Omental fat pad (tissue), 4 donors: ENCODE data around the gene FSTL5. TPM values are rescaled to one million over a fixed set of nuclear protein-coding genes. Genes with fewer than 3 reads are reported as not detected.

ENCODE experiments used
- ATAC-seq: fragments of 150-250 bp; one replicate; pipeline ENCODE4 v1.9.1; 2016; ENCODE audit warnings: mild to moderate bottlenecking, moderate library complexity; ENCODE audit not compliant: low FRiP score
- DNase-seq: peaks from one replicate; pipeline ENCODE4 v3.0.0-alpha.2; 2019; ENCODE audit warnings: low spot score
- total RNA-seq, 4 donors: library from RNA; depleted of rRNA; stranded (reverse); fragments of >200 nt; gene quantifications; one replicate each; pipeline ENCODE4 v1.1.0, GENCODE V29; 2016
- TF ChIP-seq, protein P1 (sequence below), 3 donors: fragments of 450-650 bp; IDR thresholded peaks; one replicate each; pipeline ENCODE4 v1.5.1; 2016 to 2017; ENCODE audit warnings: antibody characterized with exemption in 3 of 3, mild to moderate bottlenecking in 3 of 3, moderate library complexity in 2 of 3

The FSTL5 gene
- total RNA-seq, 4 donors from 2014 or later = not detected

GRCh38 chr4:161894493-161895167 is 269.2 kb downstream of the FSTL5 start:
- DNase-seq = no peak
- no peak for ATAC-seq
- TF ChIP-seq, protein P1, sequence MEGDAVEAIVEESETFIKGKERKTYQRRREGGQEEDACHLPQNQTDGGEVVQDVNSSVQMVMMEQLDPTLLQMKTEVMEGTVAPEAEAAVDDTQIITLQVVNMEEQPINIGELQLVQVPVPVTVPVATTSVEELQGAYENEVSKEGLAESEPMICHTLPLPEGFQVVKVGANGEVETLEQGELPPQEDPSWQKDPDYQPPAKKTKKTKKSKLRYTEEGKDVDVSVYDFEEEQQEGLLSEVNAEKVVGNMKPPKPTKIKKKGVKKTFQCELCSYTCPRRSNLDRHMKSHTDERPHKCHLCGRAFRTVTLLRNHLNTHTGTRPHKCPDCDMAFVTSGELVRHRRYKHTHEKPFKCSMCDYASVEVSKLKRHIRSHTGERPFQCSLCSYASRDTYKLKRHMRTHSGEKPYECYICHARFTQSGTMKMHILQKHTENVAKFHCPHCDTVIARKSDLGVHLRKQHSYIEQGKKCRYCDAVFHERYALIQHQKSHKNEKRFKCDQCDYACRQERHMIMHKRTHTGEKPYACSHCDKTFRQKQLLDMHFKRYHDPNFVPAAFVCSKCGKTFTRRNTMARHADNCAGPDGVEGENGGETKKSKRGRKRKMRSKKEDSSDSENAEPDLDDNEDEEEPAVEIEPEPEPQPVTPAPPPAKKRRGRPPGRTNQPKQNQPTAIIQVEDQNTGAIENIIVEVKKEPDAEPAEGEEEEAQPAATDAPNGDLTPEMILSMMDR (IDR thresholded peaks at IDR 0.05) = no peak

DNA sequence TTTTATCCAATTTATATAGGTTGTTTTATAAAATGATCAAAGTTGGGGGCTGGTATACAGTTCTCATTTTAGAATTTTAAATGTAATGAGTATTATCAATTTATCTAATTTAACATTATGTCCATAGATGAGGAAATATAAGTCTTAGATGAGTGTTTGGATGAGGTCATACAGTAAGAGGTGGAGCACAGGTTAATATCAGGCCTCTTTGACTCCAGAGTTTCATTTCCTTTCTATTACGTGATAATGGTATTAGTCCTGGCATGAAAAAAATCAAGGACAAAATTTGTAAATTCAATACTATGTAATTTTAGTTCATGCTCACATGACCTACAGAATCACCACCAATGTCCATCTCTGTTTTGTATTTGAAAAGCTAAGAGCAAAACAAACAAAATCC is 269.8 kb downstream of the FSTL5 start:
- ATAC-seq (no peak), DNase-seq (no peak)
- TF ChIP-seq, protein P1 (IDR thresholded peaks at IDR 0.05) = no peak

- no peak for ATAC-seq
- no peak for DNase-seq
- TF ChIP-seq, protein P1 (IDR thresholded peaks at IDR 0.05) = no peak
These were observed 270.2 kb downstream of the FSTL5 start for GRCh38 chr4:161893566-161893965.

DNA sequence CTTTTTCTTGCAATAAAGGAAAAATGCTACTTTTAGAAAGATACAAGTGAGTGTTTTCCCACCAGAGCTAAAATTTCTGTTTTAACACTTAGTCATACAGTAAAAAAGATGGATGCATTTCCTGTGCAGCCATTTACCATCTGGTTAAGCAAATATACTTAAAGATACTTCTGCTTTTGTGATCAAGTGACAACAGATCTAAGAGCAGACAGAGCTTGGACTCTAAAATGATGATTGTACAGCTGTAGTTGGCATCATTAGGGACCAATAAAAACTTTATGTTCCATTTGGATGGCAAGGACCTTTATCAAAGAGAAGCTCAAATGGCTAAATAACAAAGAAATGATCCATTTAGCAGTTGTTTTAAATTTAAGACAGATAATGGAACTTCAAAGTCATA is 270.8 kb downstream of the FSTL5 start:
- TF ChIP-seq, protein P1 (IDR thresholded peaks at IDR 0.05) = no peak
- ATAC-seq (no peak), DNase-seq (no peak)

DNA sequence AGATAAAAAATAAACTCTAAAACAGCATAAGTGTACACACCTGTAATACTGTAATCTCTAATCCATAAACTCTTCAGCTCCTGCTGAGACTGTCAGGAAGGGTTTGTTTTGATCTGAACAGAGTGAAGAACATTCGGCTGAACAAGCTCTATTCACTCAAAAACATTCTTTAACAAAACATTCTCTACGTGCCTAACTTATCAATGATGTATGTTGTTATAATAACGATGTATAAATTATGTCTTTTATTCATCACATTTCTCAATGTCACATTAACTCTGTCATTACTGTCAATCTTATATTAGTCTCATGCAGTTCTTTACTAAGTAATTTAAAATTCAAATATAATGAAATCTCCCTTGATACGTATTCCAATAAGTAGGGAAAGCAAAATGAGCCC is 280.6 kb downstream of the FSTL5 start:
- DNase-seq = no peak
- TF ChIP-seq, protein P1 (IDR thresholded peaks at IDR 0.05) = no peak
- no peak for ATAC-seq

GRCh38 chr4:161881370-161881769 is 282.4 kb downstream of the FSTL5 start:
- no peak for ATAC-seq

DNA sequence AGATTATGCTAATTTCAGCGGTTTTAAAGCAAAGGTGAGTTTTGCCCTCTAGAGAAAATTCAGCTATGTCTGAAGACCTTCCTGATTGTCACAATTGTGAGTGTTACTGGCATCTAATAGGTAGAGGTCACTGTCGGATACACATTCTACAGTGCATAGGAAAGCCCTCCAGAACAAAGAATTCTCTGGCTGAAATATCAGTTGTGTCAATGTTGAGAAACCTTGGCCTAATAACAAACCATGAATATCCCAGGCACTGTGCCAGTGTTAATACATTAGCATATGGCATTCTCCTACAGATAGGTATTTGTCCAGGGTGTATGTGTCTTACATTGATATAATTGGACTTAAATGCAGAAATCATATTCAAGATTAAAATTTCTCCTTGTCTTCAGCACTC is 294.3 kb downstream of the FSTL5 start:
- no peak for ATAC-seq
- no peak for DNase-seq
- TF ChIP-seq, protein P1 (IDR thresholded peaks at IDR 0.05) = no peak

More at GRCh38 chr4:161881370-161881769, 282.4 kb downstream of the FSTL5 start:
- TF ChIP-seq, protein P1 (IDR thresholded peaks at IDR 0.05) = no peak
- no peak for DNase-seq
